Measurements from ENCODE around the gene VPS45. TPM values are rescaled to one million over a fixed set of nuclear protein-coding genes. Genes with fewer than 3 reads are reported as not detected.

VPS45 gene
- total and polyA plus RNA-seq, 2 of the 8 experiments (the other 6 are each of a cell fraction or from before 2014, with no cell fraction given), result 19.1 to 27.6 TPM

GRCh38 chr1:150082494-150082893, 14.9 kb downstream of the VPS45 start:
- CTCF ChIA-PET (ENCODE audit: partially characterized antibody), result interaction anchor here (0.7 to 1.0 kb wide), 2 partner anchors 87 to 101 kb away, joined by 3 read pairs; no protein-coding TSS in a partner anchor
- Histone ChIP-seq H3K4me3 (ENCODE audit: extremely low read depth in 1 of 4, insufficient read depth in 2 of 4, low read depth in 3 of 4, low read length in 4 of 4) (no peak overlapping the region), H3K4ac (replicated peaks; ENCODE audit: insufficient read length, low read depth, low read length) (no peak overlapping the region)
- no peak for TF ChIP-seq CHD2 (IDR thresholded peaks at IDR 0.05; ENCODE audit: low read length)
- no peak for TF ChIP-seq PHF8 (conservative IDR thresholded peaks at IDR 0.05; ENCODE audit: low read depth, low read length)
- no peak for TF ChIP-seq NRF1 (IDR thresholded peaks at IDR 0.05; ENCODE audit: low read depth, low read length)
- no peak for TF ChIP-seq TCF12 (IDR thresholded peaks at IDR 0.05; ENCODE audit: low read depth, low read length)
- no peak for TF ChIP-seq POLR2A (IDR thresholded peaks at IDR 0.05; ENCODE audit: control extremely low read depth in 1 of 2, low read depth in 2 of 2, low read length in 2 of 2)
- TF ChIP-seq GABPA (IDR thresholded peaks at IDR 0.05; ENCODE audit: borderline replicate concordance, insufficient read depth, low read length), result no peak
- no peak for TF ChIP-seq SP1 (IDR thresholded peaks at IDR 0.05; ENCODE audit: low read depth, low read length)
- TF ChIP-seq ATF3 (IDR thresholded peaks at IDR 0.05; ENCODE audit: insufficient read depth, low read depth, low read length), result no peak
- TF ChIP-seq RXRA (IDR thresholded peaks at IDR 0.05; ENCODE audit: insufficient read depth, low read depth, low read length), result no peak
- no peak for TF ChIP-seq USF2 (IDR thresholded peaks at IDR 0.05; ENCODE audit: low read length)

More at GRCh38 chr1:150082494-150082893, 14.9 kb downstream of the VPS45 start:
- no peak for DNase-seq (ENCODE audit: low read depth in 1 of 2, low spot score in 2 of 2)
- H4K8ac ChIP-seq (ENCODE audit: extremely low read depth, insufficient read depth, low read length), result no peak overlapping the region
- H3K36me3 ChIP-seq (ENCODE audit: control insufficient read depth in 2 of 4, insufficient read depth in 4 of 4, low read length in 3 of 4), result peaks cover 3 to 36% (median 17%) of the 10 kb centered on the region in 4 experiments
- H3K18ac ChIP-seq (ENCODE audit: extremely low read depth, low read length), result no peak overlapping the region
- H2BK20ac ChIP-seq (ENCODE audit: low read length), result no peak overlapping the region
- H4K20me1 ChIP-seq (replicated peaks in 1 of 2; ENCODE audit: control insufficient read depth in 1 of 2, insufficient read depth in 2 of 2, low read length in 2 of 2), result no peaks in the 10 kb centered on the region
- H3K9me3 ChIP-seq (ENCODE audit: insufficient read depth in 2 of 2, low read depth in 1 of 2, low read length in 1 of 2), result no peaks in the 10 kb centered on the region
- H3K9ac ChIP-seq (replicated peaks in 1 of 4; ENCODE audit: extremely low read depth in 1 of 4, low read depth in 3 of 4, low read length in 3 of 4), result no peak overlapping the region
- H2BK12ac ChIP-seq (ENCODE audit: low read depth, low read length), result no peak overlapping the region
- H3K56ac ChIP-seq (replicated peaks; ENCODE audit: insufficient read length, low read depth, low read length), result no peak overlapping the region
- no peaks in the 10 kb centered on the region for H3K27me3 ChIP-seq (replicated peaks in 1 of 4; ENCODE audit: control insufficient read depth in 3 of 4, extremely low read depth in 1 of 4, insufficient read depth in 3 of 4, low read length in 3 of 4)
- no peak overlapping the region for H2BK5ac ChIP-seq (ENCODE audit: low read depth, low read length)
- H3K14ac ChIP-seq (ENCODE audit: insufficient read length), result no peak overlapping the region
- POLR2A ChIA-PET (ENCODE audit: partially characterized antibody), result no interaction called here
- H3K79me1 ChIP-seq (ENCODE audit: low read depth, low read length), result no peaks in the 10 kb centered on the region
- H3K23ac ChIP-seq (ENCODE audit: insufficient read length), result no peak overlapping the region
- H2AK5ac ChIP-seq (ENCODE audit: low read depth, low read length), result no peak overlapping the region
- H2BK120ac ChIP-seq (replicated peaks; ENCODE audit: low read depth, low read length), result no peak overlapping the region
- H3K23me2 ChIP-seq (ENCODE audit: low read depth, low read length), result no peaks in the 10 kb centered on the region
- 78% methylated on average over 4 of the region's 4 CpGs; no CpG with 5 or more reads in 1 of the 2 experiments for WGBS, 2 experiments (ENCODE audit: extremely low coverage in 1 of 2, insufficient coverage in 1 of 2, insufficient read length in 1 of 2, insufficient replicate concordance in 2 of 2, low coverage in 1 of 2, low lambda C conversion rate in 2 of 2, missing lambda C conversion rate in 1 of 2)
- no peaks in the 10 kb centered on the region for H3K79me2 ChIP-seq (ENCODE audit: control insufficient read depth in 1 of 2, insufficient read depth in 2 of 2, low read length in 2 of 2)
- H2BK15ac ChIP-seq (ENCODE audit: low read length), result no peak overlapping the region
- H2AFZ ChIP-seq (ENCODE audit: low read length), result no peak overlapping the region
- no peak overlapping the region for H3K27ac ChIP-seq (ENCODE audit: low read depth, low read length)
- H4K5ac ChIP-seq (ENCODE audit: insufficient read length, low read depth, low read length), result no peak overlapping the region
- H4K91ac ChIP-seq (replicated peaks; ENCODE audit: insufficient read length, low read length), result no peak overlapping the region
- no peaks in the 10 kb centered on the region for H3K4me1 ChIP-seq (replicated peaks in 1 of 4; ENCODE audit: control insufficient read depth in 3 of 4, insufficient read depth in 4 of 4, low read length in 3 of 4)
- H3K4me2 ChIP-seq (ENCODE audit: insufficient read depth in 1 of 2, low read depth in 2 of 2, low read length in 2 of 2), result no peak overlapping the region
- FAIRE-seq, result no peak

Data from H1 (cell line).